LoVo (cell line): ENCODE measurements around the gene PLPPR1.

Experiments used
- DNase-seq: peaks from one replicate; pipeline ENCODE4 v3.0.0-alpha.2; 2016; ENCODE audit warnings: low spot score

Gene PLPPR1

GRCh38 chr9:101209670-101210069 is 181.1 kb downstream of the PLPPR1 start:
- DNase-seq, result no peak

- no peak for DNase-seq
Observed at GRCh38 chr9:101212661-101213060, 184.1 kb downstream of the PLPPR1 start.

DNA sequence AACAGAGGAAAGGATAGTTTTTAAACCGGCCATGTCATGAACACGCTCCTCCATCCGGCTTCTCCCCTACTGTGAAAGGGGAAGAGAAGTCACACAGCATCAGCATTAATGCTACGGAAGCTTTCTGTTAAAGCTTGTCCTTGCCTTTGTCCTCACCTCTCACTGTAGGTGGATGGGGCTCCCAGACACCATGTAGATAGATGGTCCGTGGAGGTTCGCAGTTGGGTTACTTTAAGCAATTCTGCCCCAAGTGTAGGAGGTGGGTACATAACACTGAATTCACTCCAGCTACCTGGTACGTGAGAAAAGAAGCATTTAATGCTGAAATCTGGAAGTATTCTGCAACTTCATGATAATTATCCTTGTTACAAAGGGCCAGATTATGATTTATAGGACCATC is 190.5 kb downstream of the PLPPR1 start:
- no peak for DNase-seq

DNA sequence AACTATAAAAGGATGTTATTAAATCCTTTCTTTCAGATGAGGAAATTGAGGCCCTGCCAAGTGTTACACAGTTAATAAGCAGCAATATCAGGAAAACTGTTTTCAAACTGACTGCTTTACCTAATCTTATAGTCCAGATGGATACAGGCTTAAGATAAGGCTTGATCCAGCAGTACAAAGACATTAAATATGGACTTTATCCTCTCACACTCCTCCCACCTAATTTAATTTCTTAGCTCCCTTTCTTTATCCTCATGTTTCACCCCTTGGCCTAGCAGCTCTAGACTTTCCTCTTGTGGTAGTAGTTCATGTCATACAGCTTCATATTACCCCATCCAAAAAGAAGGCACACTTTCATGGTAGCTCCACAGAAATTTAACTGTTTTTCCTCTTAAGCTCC is 191.8 kb downstream of the PLPPR1 start:
- no peak for DNase-seq

GRCh38 chr9:101225271-101225670 is 196.7 kb downstream of the PLPPR1 start:
- DNase-seq, result no peak

GRCh38 chr9:101226161-101226560 is 197.6 kb downstream of the PLPPR1 start:
- DNase-seq, result no peak

GRCh38 chr9:101226803-101227202 is 198.3 kb downstream of the PLPPR1 start:
- DNase-seq, result no peak

DNA sequence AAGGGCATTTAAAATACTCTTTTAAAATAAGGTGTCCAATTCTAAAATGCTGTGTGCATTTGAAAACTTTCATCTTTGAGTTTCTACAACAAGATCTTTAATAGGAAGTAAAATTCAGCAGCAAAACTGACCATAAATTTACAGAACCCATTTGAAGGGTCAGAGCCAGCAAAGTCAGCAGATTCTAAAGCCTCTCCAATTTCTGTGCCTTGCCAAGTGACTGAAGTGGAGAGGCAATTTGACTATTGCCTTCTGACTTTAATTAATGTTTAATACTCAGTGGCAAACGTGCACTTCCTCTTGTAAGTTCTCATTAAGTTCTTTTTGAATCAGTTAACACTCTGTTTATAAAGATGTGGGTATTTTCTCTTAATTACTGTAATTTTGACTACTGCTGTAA is 201.1 kb downstream of the PLPPR1 start:
- DNase-seq, result no peak

DNA sequence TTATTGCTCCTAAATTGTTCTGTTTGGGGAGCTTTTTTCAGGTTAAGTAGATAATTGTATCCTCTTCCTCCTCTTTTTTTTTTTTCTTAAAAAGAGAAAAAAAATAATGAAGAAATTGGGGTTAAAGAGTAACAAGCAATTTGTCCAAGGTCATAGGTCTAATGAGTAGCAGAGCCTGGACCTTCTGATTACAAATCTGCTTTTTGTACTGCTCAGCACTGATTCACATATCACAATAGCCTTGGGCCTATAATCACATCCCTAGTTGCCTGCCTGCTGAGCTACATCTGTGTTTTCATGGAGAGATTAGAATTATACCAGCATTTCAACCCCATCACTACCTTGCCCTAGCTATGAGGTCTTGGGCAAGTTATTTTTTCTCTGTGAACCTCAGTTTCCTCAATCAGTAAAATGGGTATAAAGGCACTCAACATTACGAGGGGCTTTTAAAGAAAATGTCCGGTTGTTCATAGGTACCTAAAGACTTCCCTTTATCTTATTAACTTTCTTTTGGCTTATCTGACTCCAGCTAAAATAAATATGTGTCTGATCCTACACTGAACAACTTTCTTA is 204.0 kb downstream of the PLPPR1 start:
- no peak for DNase-seq

GRCh38 chr9:101235105-101235866 is 206.8 kb downstream of the PLPPR1 start:
- DNase-seq, result peak; percentile 26

- no peak for DNase-seq
Observed at GRCh38 chr9:101242651-101243050, 214.1 kb downstream of the PLPPR1 start.

- no peak for DNase-seq
Observed at GRCh38 chr9:101246691-101247090, 218.2 kb downstream of the PLPPR1 start.

DNA sequence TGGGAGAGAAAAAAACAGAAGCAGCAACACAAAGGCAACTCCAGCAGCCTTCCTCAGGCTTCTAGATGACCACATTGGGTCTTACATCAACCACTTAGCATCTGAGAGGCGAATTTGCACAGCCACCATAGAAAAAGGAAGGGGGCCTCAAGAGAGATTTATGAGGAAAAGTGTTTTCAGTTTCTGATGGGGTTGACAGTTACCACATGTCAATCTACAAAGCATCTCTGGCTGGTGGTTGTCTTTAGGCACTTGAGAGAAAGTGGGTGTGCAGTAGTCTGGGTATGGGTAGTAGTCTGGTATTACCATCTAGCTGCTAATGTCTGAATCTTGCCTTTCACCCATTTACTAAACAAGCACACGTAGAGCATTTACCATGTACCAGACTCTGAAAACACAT is 218.8 kb downstream of the PLPPR1 start:
- DNase-seq, result no peak

- no peak for DNase-seq
Observed at GRCh38 chr9:101254733-101255433, 226.4 kb downstream of the PLPPR1 start.

- no peak for DNase-seq
Observed at GRCh38 chr9:101264727-101265126, 236.2 kb downstream of the PLPPR1 start.

- DNase-seq, result no peak
Observed at GRCh38 chr9:101265261-101265660, 236.7 kb downstream of the PLPPR1 start.

DNA sequence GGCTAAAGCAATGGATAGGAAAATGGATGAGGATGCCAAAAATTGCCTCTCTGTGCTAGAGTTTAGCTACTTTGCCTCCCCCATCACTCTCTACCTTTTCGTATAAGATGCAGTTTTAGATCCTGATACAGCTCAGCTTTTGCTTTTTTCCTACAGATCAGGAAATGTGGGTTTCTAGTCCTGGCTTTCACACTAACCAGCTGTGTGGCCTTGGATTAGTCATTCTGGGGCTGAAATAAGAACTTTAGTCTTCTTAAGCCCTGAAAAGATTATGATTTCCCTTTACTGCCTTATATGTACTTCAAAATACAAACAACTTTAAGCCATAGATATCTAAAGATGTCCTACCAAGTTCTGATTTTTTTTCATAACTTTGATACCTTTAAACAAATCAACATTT is 239.9 kb downstream of the PLPPR1 start:
- no peak for DNase-seq

GRCh38 chr9:101269591-101270283 is 241.2 kb downstream of the PLPPR1 start:
- DNase-seq, result no peak

GRCh38 chr9:101270302-101270701 is 241.8 kb downstream of the PLPPR1 start:
- DNase-seq, result no peak

GRCh38 chr9:101271102-101271501 is 242.6 kb downstream of the PLPPR1 start:
- no peak for DNase-seq

- DNase-seq, result no peak
Observed at GRCh38 chr9:101274971-101275768, 246.6 kb downstream of the PLPPR1 start.

GRCh38 chr9:101275769-101276250 is 247.3 kb downstream of the PLPPR1 start:
- DNase-seq, result no peak
